K562 (cell line): ENCODE results near the gene KCNK4. TPM values are rescaled to one million over a fixed set of nuclear protein-coding genes. Genes with fewer than 3 reads are reported as not detected.

Experiments used
- BCL6 ChIP-seq: fragments of 250-450 bp; sonication (Bioruptor Pico); IDR thresholded peaks from 2 replicates; pipeline ENCODE4 v1.4.0; 2020
- MAFK ChIP-seq: IDR thresholded peaks from 2 replicates; pipeline ENCODE4 v1.6.1; 2011; ENCODE audit warnings: low read length, improper control_type of control experiment
- MECOM ChIP-seq: fragments of 250-450 bp; sonication (Bioruptor Pico); IDR thresholded peaks from 2 replicates; pipeline ENCODE4 v1.8.0; 2022; ENCODE audit warnings: inconsistent platforms
- MYC ChIP-seq, 2 experiments: fragments of 250-450 bp in 1 of 2; sonication (Bioruptor Pico) in 1 of 2; IDR thresholded peaks; 2 replicates each; pipeline versions ENCODE4 v1.5.1 to v1.6.1; 2012 to 2021; ENCODE audit warnings: low read depth in 2 of 2, borderline replicate concordance in 1 of 2, improper control_type of control experiment in 1 of 2, low read length in 1 of 2, mild to moderate bottlenecking in 1 of 2, moderate library complexity in 1 of 2
- RNF2 ChIP-seq: sonication (generic); IDR thresholded peaks from 2 replicates; pipeline ENCODE4 v1.6.1; 2016
- polyA plus RNA-seq, 8 experiments: library from polyadenylated mRNA; depleted of rRNA in 4 of 8; stranded (reverse) in 5 of 8; unstranded in 3 of 8; fragments of >200 nt; fragmentation: Nextera tagmentation in 2 of 8; fragmentation: Illumina TruSeq in 1 of 8; extraction: Ambion mirVana in 2 of 8; extraction: Trizol in 1 of 8; gene quantifications; 2 replicates each; pipeline versions ENCODE4 v1.2.1 to v1.2.3, GENCODE V29; 2011 to 2014; ENCODE audit warnings: inconsistent platforms in 1 of 8, missing spikeins in 1 of 8
- total RNA-seq, 7 experiments: library from RNA; depleted of rRNA in 6 of 7; stranded (reverse); fragments of >200 nt in 6 of 7; fragmentation: Illumina TruSeq in 2 of 7; extraction: Trizol in 2 of 7; gene quantifications; 2 replicates each; pipeline versions ENCODE4 v1.2.1 to v1.2.3, GENCODE V29; 2011 to 2021; ENCODE audit warnings: low replicate concordance in 1 of 7
- TF ChIP-seq, protein P1 (sequence below): sonication (generic); formaldehyde crosslinking; IDR thresholded peaks from 2 replicates; pipeline ENCODE4 v1.8.1; 2023; ENCODE audit warnings: missing genetic modification reagents, mild to moderate bottlenecking, borderline replicate concordance
- TF ChIP-seq, protein P2 (sequence below): fragments of 250-450 bp; sonication (Bioruptor Pico); IDR thresholded peaks from 2 replicates; pipeline ENCODE4 v1.5.0; 2021
- TF ChIP-seq, protein P3 (sequence below), 2 experiments: fragments of 450-650 bp; conservative IDR thresholded peaks; 2 replicates each; pipeline ENCODE4 v1.6.1; 2017; ENCODE audit warnings: mild to moderate bottlenecking in 2 of 2, moderate library complexity in 2 of 2
- TF ChIP-seq, protein P4 (sequence below), 2 experiments: fragments of 450-650 bp; IDR thresholded peaks; 2 replicates each; pipeline ENCODE4 v1.6.1; 2018; ENCODE audit warnings: mild to moderate bottlenecking in 2 of 2, low read depth in 1 of 2; ENCODE audit not compliant: partially characterized antibody in 2 of 2
- TF ChIP-seq, protein P5 (sequence below): fragments of 250-450 bp; sonication (Bioruptor Pico); IDR thresholded peaks from 2 replicates; pipeline ENCODE4 v1.8.0; 2022; ENCODE audit warnings: moderate library complexity, mild to moderate bottlenecking, inconsistent platforms

KCNK4 gene
- total and polyA plus RNA-seq, 9 of the 15 experiments (the other 6 are each of a cell fraction or from before 2014, with no cell fraction given): not detected

DNA sequence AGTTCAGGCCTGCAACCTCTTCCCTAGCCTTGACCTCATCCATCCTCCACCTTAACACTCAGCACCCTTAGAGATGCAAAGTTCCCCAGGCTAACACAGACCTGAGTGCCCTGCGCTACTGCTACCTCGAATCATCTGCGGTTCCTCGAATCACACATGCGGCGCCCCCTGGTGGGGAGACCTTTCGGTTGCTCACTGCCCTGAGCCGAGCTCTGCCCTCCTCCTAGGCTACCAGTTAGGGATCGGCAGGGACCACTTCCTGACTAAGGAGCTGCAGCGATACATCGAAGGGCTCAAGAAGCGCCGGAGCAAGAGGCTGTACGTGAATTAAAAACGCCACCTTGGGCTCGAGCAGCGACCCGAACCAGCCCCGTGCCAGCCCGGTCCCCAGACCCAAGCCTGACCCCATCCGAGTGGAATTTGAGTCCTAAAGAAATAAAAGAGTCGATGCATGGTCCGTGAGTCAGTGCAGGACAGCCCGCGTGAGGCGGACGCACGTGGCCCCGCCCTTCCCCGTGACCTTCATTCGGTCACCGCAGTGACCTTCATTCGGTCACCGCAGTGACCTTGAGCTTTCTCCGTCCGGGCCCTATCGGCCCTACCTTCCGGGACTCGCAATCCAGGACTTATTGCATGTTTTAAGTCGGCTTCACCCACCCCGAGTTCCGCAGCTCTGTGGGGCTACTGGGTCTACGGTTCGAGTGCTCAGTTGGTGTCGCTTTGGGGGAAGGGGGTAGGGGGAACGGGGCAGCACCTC lies 13.4 kb downstream of the KCNK4 start (continued):
- TF ChIP-seq, protein P1, sequence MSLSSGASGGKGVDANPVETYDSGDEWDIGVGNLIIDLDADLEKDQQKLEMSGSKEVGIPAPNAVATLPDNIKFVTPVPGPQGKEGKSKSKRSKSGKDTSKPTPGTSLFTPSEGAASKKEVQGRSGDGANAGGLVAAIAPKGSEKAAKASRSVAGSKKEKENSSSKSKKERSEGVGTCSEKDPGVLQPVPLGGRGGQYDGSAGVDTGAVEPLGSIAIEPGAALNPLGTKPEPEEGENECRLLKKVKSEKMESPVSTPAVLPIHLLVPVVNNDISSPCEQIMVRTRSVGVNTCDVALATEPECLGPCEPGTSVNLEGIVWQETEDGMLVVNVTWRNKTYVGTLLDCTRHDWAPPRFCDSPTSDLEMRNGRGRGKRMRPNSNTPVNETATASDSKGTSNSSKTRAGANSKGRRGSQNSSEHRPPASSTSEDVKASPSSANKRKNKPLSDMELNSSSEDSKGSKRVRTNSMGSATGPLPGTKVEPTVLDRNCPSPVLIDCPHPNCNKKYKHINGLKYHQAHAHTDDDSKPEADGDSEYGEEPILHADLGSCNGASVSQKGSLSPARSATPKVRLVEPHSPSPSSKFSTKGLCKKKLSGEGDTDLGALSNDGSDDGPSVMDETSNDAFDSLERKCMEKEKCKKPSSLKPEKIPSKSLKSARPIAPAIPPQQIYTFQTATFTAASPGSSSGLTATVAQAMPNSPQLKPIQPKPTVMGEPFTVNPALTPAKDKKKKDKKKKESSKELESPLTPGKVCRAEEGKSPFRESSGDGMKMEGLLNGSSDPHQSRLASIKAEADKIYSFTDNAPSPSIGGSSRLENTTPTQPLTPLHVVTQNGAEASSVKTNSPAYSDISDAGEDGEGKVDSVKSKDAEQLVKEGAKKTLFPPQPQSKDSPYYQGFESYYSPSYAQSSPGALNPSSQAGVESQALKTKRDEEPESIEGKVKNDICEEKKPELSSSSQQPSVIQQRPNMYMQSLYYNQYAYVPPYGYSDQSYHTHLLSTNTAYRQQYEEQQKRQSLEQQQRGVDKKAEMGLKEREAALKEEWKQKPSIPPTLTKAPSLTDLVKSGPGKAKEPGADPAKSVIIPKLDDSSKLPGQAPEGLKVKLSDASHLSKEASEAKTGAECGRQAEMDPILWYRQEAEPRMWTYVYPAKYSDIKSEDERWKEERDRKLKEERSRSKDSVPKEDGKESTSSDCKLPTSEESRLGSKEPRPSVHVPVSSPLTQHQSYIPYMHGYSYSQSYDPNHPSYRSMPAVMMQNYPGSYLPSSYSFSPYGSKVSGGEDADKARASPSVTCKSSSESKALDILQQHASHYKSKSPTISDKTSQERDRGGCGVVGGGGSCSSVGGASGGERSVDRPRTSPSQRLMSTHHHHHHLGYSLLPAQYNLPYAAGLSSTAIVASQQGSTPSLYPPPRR (CRISPR knock-in tag): 0 out of 2 replicates have a peak, but pooled peaks have one; percentile 7
- TF ChIP-seq MYC (IDR thresholded peaks at IDR 0.05; ENCODE audit: low read depth, low read length) (peak; percentile 94), MYC (CRISPR knock-in tag; IDR thresholded peaks at IDR 0.05; ENCODE audit: borderline replicate concordance, low read depth) (peak; percentile 91; the same call in 1 of the 2 replicates), BCL6 (no peak), MAFK (0 out of 2 replicates have a peak, but pooled peaks have one; percentile 16), RNF2 (peak; percentile 39; the same call in 1 of the 2 replicates), MECOM (0 out of 2 replicates have a peak, but pooled peaks have one; percentile 4)
- TF ChIP-seq, protein P2, sequence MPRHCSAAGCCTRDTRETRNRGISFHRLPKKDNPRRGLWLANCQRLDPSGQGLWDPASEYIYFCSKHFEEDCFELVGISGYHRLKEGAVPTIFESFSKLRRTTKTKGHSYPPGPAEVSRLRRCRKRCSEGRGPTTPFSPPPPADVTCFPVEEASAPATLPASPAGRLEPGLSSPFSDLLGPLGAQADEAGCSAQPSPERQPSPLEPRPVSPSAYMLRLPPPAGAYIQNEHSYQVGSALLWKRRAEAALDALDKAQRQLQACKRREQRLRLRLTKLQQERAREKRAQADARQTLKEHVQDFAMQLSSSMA (CRISPR knock-in tag): no peak
- TF ChIP-seq, protein P3, sequence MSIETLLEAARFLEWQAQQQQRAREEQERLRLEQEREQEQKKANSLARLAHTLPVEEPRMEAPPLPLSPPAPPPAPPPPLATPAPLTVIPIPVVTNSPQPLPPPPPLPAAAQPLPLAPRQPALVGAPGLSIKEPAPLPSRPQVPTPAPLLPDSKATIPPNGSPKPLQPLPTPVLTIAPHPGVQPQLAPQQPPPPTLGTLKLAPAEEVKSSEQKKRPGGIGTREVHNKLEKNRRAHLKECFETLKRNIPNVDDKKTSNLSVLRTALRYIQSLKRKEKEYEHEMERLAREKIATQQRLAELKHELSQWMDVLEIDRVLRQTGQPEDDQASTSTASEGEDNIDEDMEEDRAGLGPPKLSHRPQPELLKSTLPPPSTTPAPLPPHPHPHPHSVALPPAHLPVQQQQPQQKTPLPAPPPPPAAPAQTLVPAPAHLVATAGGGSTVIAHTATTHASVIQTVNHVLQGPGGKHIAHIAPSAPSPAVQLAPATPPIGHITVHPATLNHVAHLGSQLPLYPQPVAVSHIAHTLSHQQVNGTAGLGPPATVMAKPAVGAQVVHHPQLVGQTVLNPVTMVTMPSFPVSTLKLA (conservative IDR thresholded peaks at IDR 0.05): peak; percentile 86 to 87
- TF ChIP-seq, protein P4, sequence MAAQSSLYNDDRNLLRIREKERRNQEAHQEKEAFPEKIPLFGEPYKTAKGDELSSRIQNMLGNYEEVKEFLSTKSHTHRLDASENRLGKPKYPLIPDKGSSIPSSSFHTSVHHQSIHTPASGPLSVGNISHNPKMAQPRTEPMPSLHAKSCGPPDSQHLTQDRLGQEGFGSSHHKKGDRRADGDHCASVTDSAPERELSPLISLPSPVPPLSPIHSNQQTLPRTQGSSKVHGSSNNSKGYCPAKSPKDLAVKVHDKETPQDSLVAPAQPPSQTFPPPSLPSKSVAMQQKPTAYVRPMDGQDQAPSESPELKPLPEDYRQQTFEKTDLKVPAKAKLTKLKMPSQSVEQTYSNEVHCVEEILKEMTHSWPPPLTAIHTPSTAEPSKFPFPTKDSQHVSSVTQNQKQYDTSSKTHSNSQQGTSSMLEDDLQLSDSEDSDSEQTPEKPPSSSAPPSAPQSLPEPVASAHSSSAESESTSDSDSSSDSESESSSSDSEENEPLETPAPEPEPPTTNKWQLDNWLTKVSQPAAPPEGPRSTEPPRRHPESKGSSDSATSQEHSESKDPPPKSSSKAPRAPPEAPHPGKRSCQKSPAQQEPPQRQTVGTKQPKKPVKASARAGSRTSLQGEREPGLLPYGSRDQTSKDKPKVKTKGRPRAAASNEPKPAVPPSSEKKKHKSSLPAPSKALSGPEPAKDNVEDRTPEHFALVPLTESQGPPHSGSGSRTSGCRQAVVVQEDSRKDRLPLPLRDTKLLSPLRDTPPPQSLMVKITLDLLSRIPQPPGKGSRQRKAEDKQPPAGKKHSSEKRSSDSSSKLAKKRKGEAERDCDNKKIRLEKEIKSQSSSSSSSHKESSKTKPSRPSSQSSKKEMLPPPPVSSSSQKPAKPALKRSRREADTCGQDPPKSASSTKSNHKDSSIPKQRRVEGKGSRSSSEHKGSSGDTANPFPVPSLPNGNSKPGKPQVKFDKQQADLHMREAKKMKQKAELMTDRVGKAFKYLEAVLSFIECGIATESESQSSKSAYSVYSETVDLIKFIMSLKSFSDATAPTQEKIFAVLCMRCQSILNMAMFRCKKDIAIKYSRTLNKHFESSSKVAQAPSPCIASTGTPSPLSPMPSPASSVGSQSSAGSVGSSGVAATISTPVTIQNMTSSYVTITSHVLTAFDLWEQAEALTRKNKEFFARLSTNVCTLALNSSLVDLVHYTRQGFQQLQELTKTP (IDR thresholded peaks at IDR 0.05; ENCODE audit: low read depth in 1 of 2, partially characterized antibody in 2 of 2): peak in 1 of 2 experiments; percentile 81
- TF ChIP-seq, protein P5, sequence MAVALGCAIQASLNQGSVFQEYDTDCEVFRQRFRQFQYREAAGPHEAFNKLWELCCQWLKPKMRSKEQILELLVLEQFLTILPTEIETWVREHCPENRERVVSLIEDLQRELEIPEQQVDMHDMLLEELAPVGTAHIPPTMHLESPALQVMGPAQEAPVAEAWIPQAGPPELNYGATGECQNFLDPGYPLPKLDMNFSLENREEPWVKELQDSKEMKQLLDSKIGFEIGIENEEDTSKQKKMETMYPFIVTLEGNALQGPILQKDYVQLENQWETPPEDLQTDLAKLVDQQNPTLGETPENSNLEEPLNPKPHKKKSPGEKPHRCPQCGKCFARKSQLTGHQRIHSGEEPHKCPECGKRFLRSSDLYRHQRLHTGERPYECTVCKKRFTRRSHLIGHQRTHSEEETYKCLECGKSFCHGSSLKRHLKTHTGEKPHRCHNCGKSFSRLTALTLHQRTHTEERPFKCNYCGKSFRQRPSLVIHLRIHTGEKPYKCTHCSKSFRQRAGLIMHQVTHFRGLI (CRISPR knock-in tag): no peak
